H9 (cell line): ENCODE data around the gene ACACA. TPM values are rescaled to one million over a fixed set of nuclear protein-coding genes. Genes with fewer than 3 reads are reported as not detected.
A peak's percentile ranks its signal among the peaks of the same experiment; 100 is the strongest.

Source experiments
- DNase-seq: peaks from one replicate; pipeline ENCODE4 v3.0.0-alpha.2; 2017
- H2AFZ ChIP-seq: one replicate; pipeline ENCODE4 v1.6.1; 2013; ENCODE audit warnings: mild to moderate bottlenecking, low read length, control low read depth, moderate library complexity
- H2AK5ac ChIP-seq: 2 replicates; pipeline ENCODE4 v1.6.1; 2013; ENCODE audit warnings: low read length, control low read depth, mixed read lengths; ENCODE audit not compliant: insufficient read length
- H2BK120ac ChIP-seq: one replicate; pipeline ENCODE4 v1.6.1; 2013; ENCODE audit warnings: low read depth, mild to moderate bottlenecking, low read length, control low read depth, inconsistent platforms; ENCODE audit not compliant: poor library complexity, severe bottlenecking
- H2BK12ac ChIP-seq: 2 replicates; pipeline ENCODE4 v1.6.1; 2013; ENCODE audit warnings: low read length, control low read depth, mixed read lengths, low read depth; ENCODE audit not compliant: insufficient read length
- H2BK15ac ChIP-seq: 2 replicates; pipeline ENCODE4 v1.6.1; 2013; ENCODE audit warnings: low read depth, low read length, control low read depth
- H2BK20ac ChIP-seq: one replicate; pipeline ENCODE4 v1.6.1; 2013; ENCODE audit warnings: low read depth, mild to moderate bottlenecking, low read length, control low read depth, inconsistent platforms; ENCODE audit not compliant: poor library complexity, severe bottlenecking
- H2BK5ac ChIP-seq: 2 replicates; pipeline ENCODE4 v1.6.1; 2013; ENCODE audit warnings: low read length, control low read depth, mixed read lengths; ENCODE audit not compliant: insufficient read length
- H3K14ac ChIP-seq: 2 replicates; pipeline ENCODE4 v1.6.1; 2013; ENCODE audit warnings: low read length, control low read depth; ENCODE audit not compliant: insufficient read depth
- H3K18ac ChIP-seq: 2 replicates; pipeline ENCODE4 v1.6.1; 2013; ENCODE audit warnings: low read depth, mild to moderate bottlenecking, mixed read lengths, low read length, control low read depth; ENCODE audit not compliant: insufficient read length
- H3K23ac ChIP-seq: 2 replicates; pipeline ENCODE4 v1.6.1; 2013; ENCODE audit warnings: low read length, control low read depth, mixed read lengths, low read depth; ENCODE audit not compliant: insufficient read length
- H3K23me2 ChIP-seq: 2 replicates; pipeline ENCODE4 v1.6.1; 2013; ENCODE audit warnings: low read depth, mild to moderate bottlenecking, mixed read lengths, low read length, control low read depth; ENCODE audit not compliant: insufficient read length, poor library complexity, severe bottlenecking
- H3K27ac ChIP-seq: 2 replicates; pipeline ENCODE4 v1.5.1; 2013; ENCODE audit warnings: low read length, control low read depth, mixed read lengths, low read depth; ENCODE audit not compliant: insufficient read length
- H3K27me3 ChIP-seq: 2 replicates; pipeline ENCODE4 v1.6.1; 2013; ENCODE audit warnings: low read length, control low read depth, inconsistent platforms; ENCODE audit not compliant: insufficient read depth
- H3K4ac ChIP-seq: 2 replicates; pipeline ENCODE4 v1.6.1; 2013; ENCODE audit warnings: low read depth, mild to moderate bottlenecking, control low read depth, inconsistent platforms, low read length, moderate library complexity
- H3K4me1 ChIP-seq: 2 replicates; pipeline ENCODE4 v1.6.1; 2013; ENCODE audit warnings: low read length, control low read depth, inconsistent platforms; ENCODE audit not compliant: insufficient read depth
- H3K4me2 ChIP-seq: 2 replicates; pipeline ENCODE4 v1.6.1; 2013; ENCODE audit warnings: low read length, control low read depth, mixed read lengths; ENCODE audit not compliant: insufficient read length, insufficient read depth
- H3K56ac ChIP-seq: 2 replicates; pipeline ENCODE4 v1.6.1; 2013; ENCODE audit warnings: low read depth, mild to moderate bottlenecking, mixed read lengths, low read length, control low read depth; ENCODE audit not compliant: insufficient read length
- H3K79me1 ChIP-seq: 2 replicates; pipeline ENCODE4 v1.6.1; 2013; ENCODE audit warnings: low read depth, mild to moderate bottlenecking, moderate library complexity, low read length, control low read depth, inconsistent platforms; ENCODE audit not compliant: insufficient read depth, poor library complexity, severe bottlenecking
- H3K79me2 ChIP-seq: 2 replicates; pipeline ENCODE4 v1.6.1; 2013; ENCODE audit warnings: low read length, control low read depth, inconsistent platforms; ENCODE audit not compliant: insufficient read depth
- H3K9ac ChIP-seq: 2 replicates; pipeline ENCODE4 v1.6.1; 2013; ENCODE audit warnings: low read length, control low read depth, mixed read lengths; ENCODE audit not compliant: insufficient read length; ENCODE audit errors: extremely low read depth
- H3K9me3 ChIP-seq: one replicate; pipeline ENCODE4 v1.6.1; 2013; ENCODE audit warnings: low read depth, low read length, inconsistent platforms; ENCODE audit not compliant: control insufficient read depth
- H3T11ph ChIP-seq: one replicate; pipeline ENCODE4 v1.6.1; 2013; ENCODE audit warnings: mild to moderate bottlenecking, low read length, control low read depth, inconsistent platforms
- H4K20me1 ChIP-seq: one replicate; pipeline ENCODE4 v1.6.1; 2013; ENCODE audit not compliant: control insufficient read depth, insufficient read length, insufficient read depth
- H4K5ac ChIP-seq: 2 replicates; pipeline ENCODE4 v1.6.1; 2013; ENCODE audit warnings: low read depth, mild to moderate bottlenecking, mixed read lengths, low read length, control low read depth; ENCODE audit not compliant: insufficient read length
- H4K8ac ChIP-seq: replicated peaks from 2 replicates; pipeline ENCODE4 v1.6.1; 2013; ENCODE audit warnings: low read length, control low read depth, mixed read lengths, low read depth; ENCODE audit not compliant: insufficient read length
- H4K91ac ChIP-seq: 2 replicates; pipeline ENCODE4 v1.6.1; 2013; ENCODE audit warnings: low read depth, mild to moderate bottlenecking, moderate library complexity, mixed read lengths, low read length, control low read depth; ENCODE audit not compliant: insufficient read length
- H3K27ac Mint-ChIP-seq, 3 experiments: 2 replicates in 2 of 3; 3 replicates in 1 of 3; pipeline ENCODE4 v1.8.0; 2020 to 2021; ENCODE audit warnings: mixed read lengths in 3 of 3, mild to moderate bottlenecking in 1 of 3, moderate library complexity in 1 of 3
- H3K27me3 Mint-ChIP-seq: 2 replicates; pipeline ENCODE4 v1.8.0; 2021; ENCODE audit warnings: low read depth, mild to moderate bottlenecking, moderate library complexity, mixed read lengths
- H3K36me3 Mint-ChIP-seq, 3 experiments: 2 replicates in 2 of 3; 3 replicates in 1 of 3; pipeline ENCODE4 v1.8.0; 2020 to 2021; ENCODE audit warnings: low read depth in 3 of 3, mixed read lengths in 3 of 3; ENCODE audit not compliant: insufficient read depth in 1 of 3
- H3K4me1 Mint-ChIP-seq, 2 experiments: 2 replicates each; pipeline ENCODE4 v1.8.0; 2020; ENCODE audit warnings: mixed read lengths in 2 of 2
- H3K4me3 Mint-ChIP-seq, 2 experiments: 2 replicates in 1 of 2; 3 replicates in 1 of 2; pipeline ENCODE4 v1.8.0; 2020 to 2021; ENCODE audit warnings: mild to moderate bottlenecking in 2 of 2, mixed read lengths in 2 of 2, moderate library complexity in 1 of 2
- H3K9me3 Mint-ChIP-seq, 2 experiments: 2 replicates in 1 of 2; 3 replicates in 1 of 2; pipeline ENCODE4 v1.8.0; 2020; ENCODE audit warnings: mild to moderate bottlenecking in 2 of 2, mixed read lengths in 2 of 2, moderate library complexity in 1 of 2
- WGBS: extraction: QIAGEN DNeasy Blood & Tissue Kit; methylation state at CpG from one replicate; pipeline ENCODE4 v1.1.7; 2013; ENCODE audit warnings: missing lambda C conversion rate, low lambda C conversion rate, mixed read lengths; ENCODE audit not compliant: insufficient read length; ENCODE audit errors: extremely low coverage; 5-methylcytosine and 5-hydroxymethylcytosine counted together
- total RNA-seq: library from RNA; stranded (reverse); gene quantifications from 2 replicates; pipeline ENCODE4 v1.2.1, GENCODE V29; 2021
- TF ChIP-seq, protein P1 (sequence below): fragments of 200-600 bp; sonication (generic); conservative IDR thresholded peaks from 3 replicates; pipeline ENCODE4 v1.8.0; 2021; ENCODE audit warnings: antibody characterized with exemption, mild to moderate bottlenecking

ACACA gene
- total RNA-seq, 1 experiment from 2014 or later, result 135 TPM

DNA sequence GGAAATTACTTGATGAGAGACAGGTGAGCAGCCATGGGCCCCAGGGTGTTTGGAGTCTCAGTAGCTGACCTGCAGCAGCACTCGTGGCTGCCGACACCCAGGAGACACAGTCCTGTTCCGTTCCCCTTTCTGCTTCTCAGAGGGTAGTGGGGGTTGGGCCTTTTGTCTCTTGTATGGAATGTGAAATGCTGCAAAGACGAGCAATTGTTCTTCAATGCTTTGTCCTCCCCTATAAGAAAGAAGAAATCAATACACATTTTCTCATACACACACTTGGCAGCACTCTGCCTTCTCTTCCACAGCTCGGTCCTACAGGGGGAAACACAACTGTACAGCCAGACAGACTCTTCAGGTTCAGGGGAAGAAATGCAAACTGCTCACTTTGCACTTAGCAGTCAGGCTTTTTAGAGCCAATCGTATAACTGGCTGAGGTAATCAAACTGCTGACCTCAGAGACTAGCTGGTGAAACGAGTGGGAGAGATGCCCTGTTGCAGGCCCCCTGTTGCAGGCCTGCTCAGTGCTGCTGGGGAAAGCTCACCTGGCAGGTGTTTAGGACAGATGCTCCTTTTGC, 361.2 kb downstream of the ACACA start:
- no peaks in the 10 kb centered on the region; a peak in 1 of 5 replicates for H3K9me3 Mint-ChIP-seq
- no CpG with 5 or more reads among the region's 7 CpGs for WGBS
- H3K4me2 ChIP-seq, result peak overlapping the region; percentile 18
- H3K27me3 Mint-ChIP-seq, result no peaks in the 10 kb centered on the region; the same call in 1 of the 2 replicates
- H2AK5ac ChIP-seq, result no peak overlapping the region
- H3K27ac Mint-ChIP-seq, result peak overlapping the region in 2 of 3 experiments; percentile 10 to 17; a peak in 4 of 7 replicates
- no peak overlapping the region for H4K91ac ChIP-seq
- H2BK120ac ChIP-seq, result no peak overlapping the region
- no peaks in the 10 kb centered on the region for H3K79me2 ChIP-seq
- H4K8ac ChIP-seq, result no peak overlapping the region
- peaks cover 3% of the 10 kb centered on the region for H4K20me1 ChIP-seq
- H2AFZ ChIP-seq, result no peak overlapping the region
- no peak overlapping the region; a peak in 1 of 5 replicates for H3K4me3 Mint-ChIP-seq
- H2BK20ac ChIP-seq, result no peak overlapping the region
- no peak overlapping the region for H2BK15ac ChIP-seq
- no peaks in the 10 kb centered on the region for H3K9me3 ChIP-seq
- no peaks in the 10 kb centered on the region for H3K23me2 ChIP-seq
- H4K5ac ChIP-seq, result no peak overlapping the region
- H3K79me1 ChIP-seq, result no peaks in the 10 kb centered on the region
- no peak overlapping the region for H3K4ac ChIP-seq
- DNase-seq, result no peak
- H3K56ac ChIP-seq, result no peak overlapping the region
- H3K4me1 ChIP-seq, result peaks cover 16% of the 10 kb centered on the region
- no peak overlapping the region for H3K27ac ChIP-seq
- TF ChIP-seq, protein P1, sequence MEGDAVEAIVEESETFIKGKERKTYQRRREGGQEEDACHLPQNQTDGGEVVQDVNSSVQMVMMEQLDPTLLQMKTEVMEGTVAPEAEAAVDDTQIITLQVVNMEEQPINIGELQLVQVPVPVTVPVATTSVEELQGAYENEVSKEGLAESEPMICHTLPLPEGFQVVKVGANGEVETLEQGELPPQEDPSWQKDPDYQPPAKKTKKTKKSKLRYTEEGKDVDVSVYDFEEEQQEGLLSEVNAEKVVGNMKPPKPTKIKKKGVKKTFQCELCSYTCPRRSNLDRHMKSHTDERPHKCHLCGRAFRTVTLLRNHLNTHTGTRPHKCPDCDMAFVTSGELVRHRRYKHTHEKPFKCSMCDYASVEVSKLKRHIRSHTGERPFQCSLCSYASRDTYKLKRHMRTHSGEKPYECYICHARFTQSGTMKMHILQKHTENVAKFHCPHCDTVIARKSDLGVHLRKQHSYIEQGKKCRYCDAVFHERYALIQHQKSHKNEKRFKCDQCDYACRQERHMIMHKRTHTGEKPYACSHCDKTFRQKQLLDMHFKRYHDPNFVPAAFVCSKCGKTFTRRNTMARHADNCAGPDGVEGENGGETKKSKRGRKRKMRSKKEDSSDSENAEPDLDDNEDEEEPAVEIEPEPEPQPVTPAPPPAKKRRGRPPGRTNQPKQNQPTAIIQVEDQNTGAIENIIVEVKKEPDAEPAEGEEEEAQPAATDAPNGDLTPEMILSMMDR, result no peak
- H3K9ac ChIP-seq, result no peak overlapping the region
- no peak overlapping the region for H3K23ac ChIP-seq
- H3K27me3 ChIP-seq, result no peaks in the 10 kb centered on the region
- H3K18ac ChIP-seq, result no peak overlapping the region
- peak overlapping the region; percentile 40; the same call in 1 of the 2 replicates for H3K14ac ChIP-seq
- H3K36me3 Mint-ChIP-seq, result peaks cover 2 to 13% (median 6%) of the 10 kb centered on the region in 3 experiments; a peak in 5 of 7 replicates
- no peak overlapping the region for H2BK5ac ChIP-seq
- H3K4me1 Mint-ChIP-seq, result peaks cover 42 to 44% of the 10 kb centered on the region in 2 experiments
- no peak overlapping the region for H3T11ph ChIP-seq
- no peak overlapping the region for H2BK12ac ChIP-seq
